WTC11 (cell line): Measurements from ENCODE around the gene OR6K6.

Experiments used
- CREB1 ChIP-seq: sonication (generic); formaldehyde crosslinking; IDR thresholded peaks from 2 replicates; pipeline ENCODE4 v1.8.0; 2023; ENCODE audit warnings: mild to moderate bottlenecking, missing genetic modification reagents
- CTCF ChIP-seq: fragments of 200-600 bp; IDR thresholded peaks from 2 replicates; pipeline ENCODE4 v1.8.0; 2022; ENCODE audit warnings: antibody characterized with exemption
- ELF4 ChIP-seq: sonication (generic); formaldehyde crosslinking; IDR thresholded peaks from 2 replicates; pipeline ENCODE4 v1.8.1; 2022; ENCODE audit warnings: low read depth, mild to moderate bottlenecking, moderate library complexity, missing genetic modification reagents
- ZNF121 ChIP-seq: sonication (generic); formaldehyde crosslinking; IDR thresholded peaks from 2 replicates; pipeline ENCODE4 v1.8.0; 2023; ENCODE audit warnings: missing genetic modification reagents
- TF ChIP-seq, protein P1 (sequence below): fragments of 250-450 bp; sonication (Bioruptor Pico); IDR thresholded peaks from 2 replicates; pipeline ENCODE4 v1.9.0; 2021; ENCODE audit warnings: mild to moderate bottlenecking

GRCh38 chr1:158794247-158794646 is 39.7 kb downstream of the OR6K6 start:
- no peak for TF ChIP-seq CTCF
- TF ChIP-seq ELF4 (CRISPR knock-in tag) = no peak
- TF ChIP-seq ZNF121 = no peak
- TF ChIP-seq, protein P1, sequence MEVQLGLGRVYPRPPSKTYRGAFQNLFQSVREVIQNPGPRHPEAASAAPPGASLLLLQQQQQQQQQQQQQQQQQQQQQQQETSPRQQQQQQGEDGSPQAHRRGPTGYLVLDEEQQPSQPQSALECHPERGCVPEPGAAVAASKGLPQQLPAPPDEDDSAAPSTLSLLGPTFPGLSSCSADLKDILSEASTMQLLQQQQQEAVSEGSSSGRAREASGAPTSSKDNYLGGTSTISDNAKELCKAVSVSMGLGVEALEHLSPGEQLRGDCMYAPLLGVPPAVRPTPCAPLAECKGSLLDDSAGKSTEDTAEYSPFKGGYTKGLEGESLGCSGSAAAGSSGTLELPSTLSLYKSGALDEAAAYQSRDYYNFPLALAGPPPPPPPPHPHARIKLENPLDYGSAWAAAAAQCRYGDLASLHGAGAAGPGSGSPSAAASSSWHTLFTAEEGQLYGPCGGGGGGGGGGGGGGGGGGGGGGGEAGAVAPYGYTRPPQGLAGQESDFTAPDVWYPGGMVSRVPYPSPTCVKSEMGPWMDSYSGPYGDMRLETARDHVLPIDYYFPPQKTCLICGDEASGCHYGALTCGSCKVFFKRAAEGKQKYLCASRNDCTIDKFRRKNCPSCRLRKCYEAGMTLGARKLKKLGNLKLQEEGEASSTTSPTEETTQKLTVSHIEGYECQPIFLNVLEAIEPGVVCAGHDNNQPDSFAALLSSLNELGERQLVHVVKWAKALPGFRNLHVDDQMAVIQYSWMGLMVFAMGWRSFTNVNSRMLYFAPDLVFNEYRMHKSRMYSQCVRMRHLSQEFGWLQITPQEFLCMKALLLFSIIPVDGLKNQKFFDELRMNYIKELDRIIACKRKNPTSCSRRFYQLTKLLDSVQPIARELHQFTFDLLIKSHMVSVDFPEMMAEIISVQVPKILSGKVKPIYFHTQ = no peak
- TF ChIP-seq CREB1 (CRISPR knock-in tag) = no peak
